OCI-LY3 (cell line): ENCODE results near the gene DRD2.

Experiments used
- CTCF ChIP-seq: fragments of 200-600, 300-600 bp; sonication (generic); IDR thresholded peaks from 2 replicates; pipeline ENCODE4 v1.5.1; 2014; ENCODE audit warnings: antibody characterized with exemption, low read length, low read depth
- EZH2phosphoT487 ChIP-seq: fragments of 200-600 bp; shearing (Covaris generic); IDR thresholded peaks from 2 replicates; pipeline ENCODE4 v1.6.1; 2018; ENCODE audit warnings: antibody characterized with exemption, mixed run types, low read depth

DNA sequence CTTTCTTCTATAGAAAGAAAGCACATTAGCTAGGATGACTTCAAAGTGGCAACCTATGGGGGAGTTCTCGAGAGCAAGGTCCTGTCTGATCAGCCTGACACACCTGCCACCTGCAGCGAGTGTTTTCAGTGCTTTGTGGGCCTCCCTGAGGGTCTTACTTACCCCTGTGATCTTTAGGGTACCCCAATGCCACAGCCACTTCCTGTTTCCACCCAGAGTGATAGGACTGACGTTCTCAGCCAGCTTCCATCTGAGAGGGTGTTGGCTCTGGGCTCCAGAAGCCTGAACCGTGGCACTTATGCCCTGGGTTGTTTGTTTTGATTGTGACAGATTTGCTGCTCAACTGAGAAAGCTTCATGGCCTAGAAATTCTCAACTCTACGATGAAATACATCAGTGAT is 109.3 kb downstream of the DRD2 start:
- TF ChIP-seq CTCF, result no peak
- no peak for TF ChIP-seq EZH2phosphoT487
